ENCODE results near the gene THAP2. TPM values are rescaled to one million over a fixed set of nuclear protein-coding genes. Genes with fewer than 3 reads are reported as not detected.
A peak's percentile ranks its signal among the peaks of the same experiment; 100 is the strongest.
"Not testable (repeated sequence)": the region's sequence is repeated elsewhere in the genome, so short reads cannot be mapped to it uniquely, and the experiment has no call there.

THAP2 gene
- total and polyA plus RNA-seq, 8 donors = 1.1 to 4.3 (median 2.3) TPM

DNA sequence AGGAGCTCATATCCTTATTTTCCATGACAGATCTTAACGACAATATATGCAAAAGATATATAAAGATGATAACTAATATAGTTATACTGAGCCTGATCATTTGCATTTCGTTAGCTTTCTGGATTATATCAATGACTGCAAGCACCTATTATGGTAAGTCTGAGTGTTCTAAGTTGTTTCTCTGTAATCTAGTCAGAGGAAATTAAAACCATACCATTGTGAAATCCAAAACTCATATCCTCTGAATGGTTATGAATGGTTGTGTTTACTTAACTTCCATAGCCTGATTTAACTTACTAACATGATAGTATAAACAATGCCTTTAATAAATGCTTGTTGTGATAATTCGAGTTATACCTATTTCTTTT is 22.5 kb downstream of the THAP2 start:
- H3K4me3 ChIP-seq = peak overlapping the region; percentile 64 to 82 (median 70)
- ATAC-seq (no peak), DNase-seq (no peak), FAIRE-seq (peak; percentile 63)
- H3K27ac ChIP-seq = peak overlapping the region; percentile 80 to 90 (median 86)
- TF ChIP-seq, protein P1, sequence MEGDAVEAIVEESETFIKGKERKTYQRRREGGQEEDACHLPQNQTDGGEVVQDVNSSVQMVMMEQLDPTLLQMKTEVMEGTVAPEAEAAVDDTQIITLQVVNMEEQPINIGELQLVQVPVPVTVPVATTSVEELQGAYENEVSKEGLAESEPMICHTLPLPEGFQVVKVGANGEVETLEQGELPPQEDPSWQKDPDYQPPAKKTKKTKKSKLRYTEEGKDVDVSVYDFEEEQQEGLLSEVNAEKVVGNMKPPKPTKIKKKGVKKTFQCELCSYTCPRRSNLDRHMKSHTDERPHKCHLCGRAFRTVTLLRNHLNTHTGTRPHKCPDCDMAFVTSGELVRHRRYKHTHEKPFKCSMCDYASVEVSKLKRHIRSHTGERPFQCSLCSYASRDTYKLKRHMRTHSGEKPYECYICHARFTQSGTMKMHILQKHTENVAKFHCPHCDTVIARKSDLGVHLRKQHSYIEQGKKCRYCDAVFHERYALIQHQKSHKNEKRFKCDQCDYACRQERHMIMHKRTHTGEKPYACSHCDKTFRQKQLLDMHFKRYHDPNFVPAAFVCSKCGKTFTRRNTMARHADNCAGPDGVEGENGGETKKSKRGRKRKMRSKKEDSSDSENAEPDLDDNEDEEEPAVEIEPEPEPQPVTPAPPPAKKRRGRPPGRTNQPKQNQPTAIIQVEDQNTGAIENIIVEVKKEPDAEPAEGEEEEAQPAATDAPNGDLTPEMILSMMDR (IDR thresholded peaks at IDR 0.05) = no peak
- H3K4me1 ChIP-seq = peaks cover 0 to 23% (median 6%) of the 10 kb centered on the region in 3 donors
- no peaks in the 10 kb centered on the region for H3K9me3 ChIP-seq
- intact Hi-C loops (cut with DNase I) = no loop called here
- H3K27me3 ChIP-seq = no peaks in the 10 kb centered on the region
- 2 to 5% methylated on average over 3 of the region's 3 CpGs for WGBS, 2 donors
- H3K36me3 ChIP-seq = no peaks in the 10 kb centered on the region

GRCh38 chr12:71687172-71687571 is 23.1 kb downstream of the THAP2 start:
- Histone ChIP-seq H3K4me1 (peaks cover 5 to 23% (median 6%) of the 10 kb centered on the region in 3 donors), H3K4me3 (peak overlapping the region in 2 of 4 donors; percentile 5 to 76), H3K27ac (peak overlapping the region in 1 of 4 donors; percentile 90)
- H3K36me3 ChIP-seq; H3K9me3 ChIP-seq; FAIRE-seq; ATAC-seq; H3K27me3 ChIP-seq; DNase-seq; intact Hi-C loops (cut with DNase I): not testable (repeated sequence)
- 82 to 93% methylated on average over 11 of the region's 11 CpGs for WGBS, 2 donors

GRCh38 chr12:71688961-71689570 is 25.0 kb downstream of the THAP2 start:
- Histone ChIP-seq H3K4me3 (no peak overlapping the region), H3K36me3 (no peaks in the 10 kb centered on the region), H3K27me3 (no peaks in the 10 kb centered on the region), H3K9me3 (no peaks in the 10 kb centered on the region), H3K27ac (no peak overlapping the region), H3K4me1 (peaks cover 6 to 23% (median 7%) of the 10 kb centered on the region in 3 donors)
- WGBS, 2 donors = 51 to 68% methylated on average over 5 of the region's 5 CpGs
- no peak for DNase-seq
- TF ChIP-seq, protein P1 (IDR thresholded peaks at IDR 0.05) = no peak
- no peak for FAIRE-seq
- intact Hi-C loops (cut with DNase I) = no loop called here
- ATAC-seq = no peak

DNA sequence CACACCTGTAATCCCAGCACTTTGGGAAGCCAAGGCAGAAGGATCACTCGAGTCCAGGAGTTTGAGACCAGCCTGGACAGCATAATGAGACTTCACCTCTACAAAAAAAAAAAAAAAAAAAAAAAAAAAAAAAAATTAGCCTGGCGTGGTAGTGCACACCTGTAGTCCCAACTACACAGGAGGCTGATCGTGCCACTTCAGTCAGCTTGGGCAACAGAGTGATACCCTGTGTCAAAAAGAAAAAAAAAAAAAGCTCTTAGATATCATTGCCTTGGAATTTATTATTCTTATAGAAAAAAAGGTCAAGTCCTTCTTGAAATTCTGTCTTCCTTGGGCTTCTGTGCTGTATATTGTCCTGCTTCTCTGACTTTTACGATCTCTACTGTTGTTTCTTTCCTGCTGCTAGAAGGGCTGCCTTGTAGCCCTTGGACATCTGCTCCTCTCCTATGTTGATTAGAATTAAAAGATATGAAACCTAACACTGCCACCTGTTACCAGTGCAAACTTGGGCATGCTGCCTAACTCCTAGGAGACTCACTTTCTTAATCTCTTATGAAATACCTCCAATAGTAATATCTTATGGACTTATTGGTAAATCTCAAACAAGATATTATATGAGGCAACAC is 27.5 kb downstream of the THAP2 start:
- intact Hi-C loops (cut with DNase I) = no loop called here
- ATAC-seq (peak; percentile 75 to 91 (median 84)), FAIRE-seq (no peak), DNase-seq (peak in 4 of 6 donors; percentile 36 to 59 (median 44))
- Histone ChIP-seq H3K27ac (peak overlapping the region in 2 of 4 donors; percentile 53 to 56), H3K9me3 (no peaks in the 10 kb centered on the region), H3K36me3 (no peaks in the 10 kb centered on the region), H3K4me1 (peaks cover 7 to 23% (median 18%) of the 10 kb centered on the region in 3 donors), H3K4me3 (peak overlapping the region in 1 of 4 donors; percentile 15), H3K27me3 (no peaks in the 10 kb centered on the region)
- 30 to 45% methylated on average over 4 of the region's 4 CpGs for WGBS, 2 donors
- TF ChIP-seq, protein P1 (IDR thresholded peaks at IDR 0.05) = no peak

- H3K36me3 ChIP-seq = no peaks in the 10 kb centered on the region
- H3K27me3 ChIP-seq = no peaks in the 10 kb centered on the region
- H3K9me3 ChIP-seq = no peaks in the 10 kb centered on the region
- H3K27ac ChIP-seq = no peak overlapping the region
- WGBS, 2 donors = 98% methylated on average over 7 of the region's 7 CpGs
- FAIRE-seq (no peak), ATAC-seq (no peak), DNase-seq (no peak)
- H3K4me1 ChIP-seq = peaks cover 7 to 12% (median 11%) of the 10 kb centered on the region in 3 donors
- intact Hi-C loops (cut with DNase I) = no loop called here
- no peak overlapping the region for H3K4me3 ChIP-seq
- TF ChIP-seq, protein P1 (IDR thresholded peaks at IDR 0.05) = no peak
These were observed 29.0 kb downstream of the THAP2 start for GRCh38 chr12:71693126-71693525.

DNA sequence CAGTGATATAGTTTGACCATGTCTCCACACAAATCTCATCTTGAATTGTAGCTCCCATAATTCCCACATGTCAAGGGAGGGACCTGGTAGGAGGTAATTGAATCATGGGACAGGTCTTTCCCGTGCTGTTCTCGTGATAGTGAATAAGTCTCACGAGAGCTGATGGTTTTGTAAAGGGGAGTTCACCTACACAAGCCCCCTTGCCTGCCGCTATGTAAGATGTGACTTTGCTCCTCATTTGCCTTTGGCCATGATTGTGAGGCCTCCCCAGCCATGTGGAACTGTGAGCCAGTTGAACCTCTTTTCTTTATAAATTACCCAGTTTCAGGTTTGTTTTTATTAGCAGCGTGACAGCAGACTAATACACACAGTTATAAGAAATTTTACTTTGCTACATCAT is 29.6 kb downstream of the THAP2 start:
- H3K4me3 ChIP-seq; H3K27me3 ChIP-seq; H3K27ac ChIP-seq; FAIRE-seq; ATAC-seq; intact Hi-C loops (cut with DNase I); DNase-seq; H3K9me3 ChIP-seq; H3K36me3 ChIP-seq: not testable (repeated sequence)
- WGBS, 2 donors = 93 to 95% methylated on average over 5 of the region's 5 CpGs
- H3K4me1 ChIP-seq = peaks cover 7 to 11% (median 7%) of the 10 kb centered on the region in 3 donors
